HCEC 1CT (cell line): ENCODE results near the gene SAMD14.
A peak's percentile ranks its signal among the peaks of the same experiment; 100 is the strongest.

Source experiments
- DNase-seq: peaks from one replicate; pipeline ENCODE4 v3.0.0-alpha.2; 2017

Gene SAMD14

DNA sequence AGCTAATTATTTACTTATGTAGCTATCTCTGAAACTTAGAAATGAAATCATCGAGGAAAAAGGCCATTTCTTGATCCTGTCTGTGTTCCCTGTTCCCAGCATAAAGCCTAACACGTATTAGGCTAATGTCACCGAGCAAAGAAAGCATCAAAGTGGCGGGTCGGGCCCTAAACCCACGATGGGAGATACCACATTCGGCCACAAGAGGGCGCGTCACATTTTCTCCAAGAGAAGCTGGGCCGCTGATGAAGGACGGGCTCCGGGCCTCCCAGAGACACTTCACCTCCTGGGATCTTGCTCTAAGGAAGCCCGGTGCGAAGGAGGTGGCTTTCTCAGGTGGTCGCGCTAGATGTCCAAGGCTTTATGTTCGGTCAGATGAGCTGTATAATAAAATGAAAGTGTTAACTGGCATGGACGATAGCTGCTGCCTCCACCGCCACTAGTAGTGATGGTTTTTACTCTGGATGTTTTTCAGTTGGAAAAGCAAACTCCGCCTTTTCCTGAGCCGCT, 35.7 kb downstream of the SAMD14 start:
- DNase-seq = peak; percentile 65

DNA sequence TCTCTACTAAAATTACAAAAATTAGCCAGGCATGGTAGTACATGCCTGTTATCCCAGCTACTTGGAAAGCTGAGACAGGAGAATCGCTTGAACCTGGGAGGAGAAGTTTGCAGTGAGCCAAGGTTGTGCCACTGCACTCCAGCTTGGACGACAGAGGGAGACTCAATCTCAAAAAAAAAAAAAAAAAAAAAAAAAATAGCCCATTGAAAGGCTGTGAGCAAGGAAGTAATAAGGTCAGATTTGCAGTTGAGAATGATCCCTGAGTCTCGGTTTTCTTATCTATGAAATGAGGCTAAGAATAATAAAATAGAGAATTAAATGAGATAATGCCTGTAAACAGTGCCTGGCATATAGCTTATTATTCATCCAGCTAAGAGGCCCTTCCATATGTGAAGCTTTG, 36.2 kb downstream of the SAMD14 start:
- DNase-seq = no peak

DNA sequence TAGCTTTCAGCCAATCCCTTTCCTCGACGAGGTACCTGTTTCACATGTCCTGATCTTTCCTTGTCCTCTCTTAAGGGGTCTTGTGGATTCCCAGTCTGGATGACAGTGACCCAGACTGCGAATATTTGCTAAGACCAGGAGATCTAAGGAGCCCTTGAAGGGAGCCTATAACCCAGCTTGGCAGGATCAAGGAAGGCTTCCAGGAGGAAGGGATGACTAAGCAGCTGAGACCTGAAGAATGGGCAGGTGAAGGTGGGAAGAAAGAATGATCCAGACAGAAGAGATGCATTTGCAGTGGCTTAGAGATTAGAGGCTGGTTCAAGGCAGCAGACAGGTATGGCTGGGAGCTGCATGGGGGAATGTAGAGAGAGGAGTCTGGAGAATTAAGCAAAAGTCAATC, 36.7 kb downstream of the SAMD14 start:
- DNase-seq = no peak

DNA sequence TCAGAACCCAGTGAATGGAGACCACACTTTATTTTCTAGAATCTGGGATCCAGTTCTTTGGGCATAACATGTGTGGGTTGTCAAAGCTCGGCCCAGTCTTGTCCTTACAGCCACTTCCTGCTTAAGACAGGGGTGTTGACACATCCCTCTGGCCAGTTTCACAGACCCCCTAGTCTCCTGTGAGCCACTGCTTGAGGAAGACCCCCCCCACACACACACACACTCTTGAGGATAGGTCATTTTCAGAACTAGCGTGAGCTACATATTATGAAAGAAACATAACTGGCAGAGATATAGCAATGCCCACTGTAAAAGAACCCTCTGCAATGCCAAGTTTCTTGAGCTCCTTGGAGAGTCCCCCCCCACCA, 38.1 kb downstream of the SAMD14 start:
- no peak for DNase-seq

DNA sequence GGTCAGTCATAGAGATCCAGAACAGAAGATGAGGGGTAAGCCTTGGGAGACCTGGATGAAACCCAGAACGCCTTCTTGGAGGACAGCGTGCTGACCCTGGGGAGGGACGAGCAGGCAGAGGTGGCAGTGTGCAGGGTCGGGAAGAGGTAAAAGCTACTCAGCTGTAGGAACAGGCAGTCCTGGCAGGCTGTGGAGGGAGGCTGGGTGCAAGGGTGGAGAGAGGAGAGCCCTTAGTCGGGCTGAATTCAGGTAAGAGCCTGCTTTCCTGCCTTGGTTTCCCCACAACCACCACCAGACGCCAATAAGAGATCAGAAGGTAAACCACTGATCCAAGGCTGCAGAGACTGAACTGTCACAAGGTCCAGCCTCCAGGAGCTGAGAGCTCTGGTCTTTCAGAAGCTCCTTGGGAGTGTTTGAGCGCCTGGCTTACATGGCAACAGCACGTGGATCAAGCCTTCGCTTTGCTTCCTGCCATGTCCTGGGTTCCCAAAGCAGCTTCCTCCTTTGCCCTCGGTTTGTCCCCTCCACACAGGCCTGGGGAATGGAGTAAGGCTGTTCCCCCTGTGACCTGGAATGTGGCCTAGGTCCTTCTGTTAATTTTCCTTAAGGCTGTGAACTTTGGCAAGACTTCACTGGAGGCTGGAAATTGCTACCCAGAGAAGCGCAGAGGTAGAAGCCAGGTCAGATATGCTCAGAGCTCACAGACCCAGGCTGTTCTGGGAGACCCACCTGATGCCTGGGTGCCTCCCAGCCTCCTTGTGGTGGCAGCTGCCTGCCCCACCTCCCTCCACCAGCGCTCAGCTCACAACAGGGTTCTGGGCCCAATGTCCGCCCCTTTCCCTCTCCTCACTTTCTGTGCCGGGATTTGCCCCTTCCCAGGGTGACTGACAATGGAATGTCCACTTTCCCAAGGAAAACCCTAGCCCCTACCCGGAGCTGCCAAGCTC, 38.7 kb downstream of the SAMD14 start:
- DNase-seq = no peak

DNA sequence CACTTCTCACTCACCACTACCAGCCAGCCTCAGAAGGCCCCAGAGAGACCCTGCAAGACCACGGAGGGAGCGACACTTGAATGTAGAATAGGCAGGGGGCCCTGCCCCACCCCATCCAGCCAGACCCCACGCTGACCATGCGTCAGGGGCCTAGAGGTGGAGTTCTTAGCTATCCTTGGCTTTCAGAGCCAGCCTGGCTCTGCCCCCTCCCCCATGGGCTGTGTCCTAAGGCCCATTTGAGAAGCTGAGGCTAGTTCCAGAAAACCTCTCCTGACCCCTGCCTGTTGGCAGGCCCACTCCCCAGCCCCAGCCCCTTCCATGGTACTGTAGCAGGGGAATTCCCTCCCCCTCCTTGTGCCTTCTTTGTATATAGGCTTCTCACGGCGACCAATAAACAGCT, 39.9 kb downstream of the SAMD14 start:
- DNase-seq = no peak

DNA sequence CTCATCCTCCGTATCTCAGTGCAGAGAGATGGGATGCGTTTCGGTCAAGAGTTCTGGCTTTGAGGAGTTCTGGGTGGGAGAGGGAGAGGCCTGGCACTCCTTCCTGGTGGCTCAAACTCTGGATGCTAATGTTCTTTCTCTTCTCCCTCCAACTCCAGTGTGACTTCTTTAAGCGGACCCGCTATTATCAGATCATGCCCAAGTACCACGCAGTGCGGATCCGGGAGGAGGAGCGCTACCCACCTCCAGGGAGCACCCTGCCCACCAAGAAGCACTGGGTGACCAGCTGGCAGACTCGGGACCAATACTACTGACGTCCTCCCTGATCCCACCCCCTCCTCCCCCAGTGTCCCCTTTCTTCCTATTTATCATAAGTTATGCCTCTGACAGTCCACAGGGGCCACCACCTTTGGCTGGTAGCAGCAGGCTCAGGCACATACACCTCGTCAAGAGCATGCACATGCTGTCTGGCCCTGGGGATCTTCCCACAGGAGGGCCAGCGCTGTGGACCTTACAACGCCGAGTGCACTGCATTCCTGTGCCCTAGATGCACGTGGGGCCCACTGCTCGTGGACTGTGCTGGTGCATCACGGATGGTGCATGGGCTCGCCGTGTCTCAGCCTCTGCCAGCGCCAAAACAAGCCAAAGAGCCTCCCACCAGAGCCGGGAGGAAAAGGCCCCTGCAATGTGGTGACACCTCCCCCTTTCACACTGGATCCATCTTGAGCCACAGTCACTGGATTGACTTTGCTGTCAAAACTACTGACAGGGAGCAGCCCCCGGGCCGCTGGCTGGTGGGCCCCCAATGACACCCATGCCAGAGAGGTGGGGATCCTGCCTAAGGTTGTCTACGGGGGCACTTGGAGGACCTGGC, 40.8 kb downstream of the SAMD14 start:
- no peak for DNase-seq

DNA sequence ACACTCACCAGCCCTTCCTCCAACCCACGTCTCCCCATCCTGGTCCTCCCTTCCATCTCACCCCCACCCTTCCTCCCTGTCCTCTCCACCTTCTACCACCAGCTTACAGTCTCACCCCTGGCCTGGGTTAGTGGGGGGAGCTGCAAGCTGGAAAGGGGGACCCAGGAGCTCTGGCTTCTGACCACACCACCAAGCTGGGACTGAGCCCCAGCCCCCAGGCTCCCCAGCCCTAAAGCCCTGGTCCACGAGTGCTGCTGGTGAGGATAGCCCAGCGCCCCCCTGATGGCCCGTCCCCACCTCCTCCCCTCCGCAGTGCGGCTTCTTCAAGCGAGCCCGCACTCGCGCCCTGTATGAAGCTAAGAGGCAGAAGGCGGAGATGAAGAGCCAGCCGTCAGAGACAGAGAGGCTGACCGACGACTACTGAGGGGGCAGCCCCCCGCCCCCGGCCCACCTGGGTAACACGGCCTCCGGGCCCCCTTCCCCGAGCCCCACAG, 42.0 kb downstream of the SAMD14 start:
- no peak for DNase-seq

DNA sequence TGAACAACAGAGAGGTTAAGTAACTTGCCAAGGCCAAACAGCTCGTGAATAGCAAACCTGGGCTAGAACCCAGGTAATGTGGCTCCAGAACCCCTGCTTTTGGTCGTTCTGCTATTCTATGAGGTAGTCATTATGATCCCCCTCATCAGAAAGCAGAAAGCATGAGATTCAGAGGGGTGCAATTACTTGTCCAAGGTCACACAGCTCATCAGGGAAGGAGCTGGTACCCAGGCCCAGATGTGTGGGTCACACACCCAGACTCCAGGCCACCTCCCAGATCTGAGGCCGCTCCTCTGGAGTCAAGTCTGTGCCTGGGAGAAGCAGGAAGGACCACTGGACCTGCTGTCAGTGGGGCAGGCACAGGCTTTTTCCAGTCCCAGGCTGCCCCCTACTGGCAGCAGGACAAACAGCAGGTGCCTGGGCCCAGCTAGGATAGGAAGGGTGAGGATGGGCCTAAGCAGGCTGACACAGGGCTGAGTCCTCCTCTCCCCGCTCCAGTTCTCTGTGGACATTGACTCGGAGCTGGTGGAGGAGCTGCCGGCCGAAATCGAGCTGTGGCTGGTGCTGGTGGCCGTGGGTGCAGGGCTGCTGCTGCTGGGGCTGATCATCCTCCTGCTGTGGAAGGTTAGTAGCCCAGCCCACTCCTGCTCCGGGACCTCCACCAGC, 42.6 kb downstream of the SAMD14 start:
- DNase-seq = peak; percentile 69

DNA sequence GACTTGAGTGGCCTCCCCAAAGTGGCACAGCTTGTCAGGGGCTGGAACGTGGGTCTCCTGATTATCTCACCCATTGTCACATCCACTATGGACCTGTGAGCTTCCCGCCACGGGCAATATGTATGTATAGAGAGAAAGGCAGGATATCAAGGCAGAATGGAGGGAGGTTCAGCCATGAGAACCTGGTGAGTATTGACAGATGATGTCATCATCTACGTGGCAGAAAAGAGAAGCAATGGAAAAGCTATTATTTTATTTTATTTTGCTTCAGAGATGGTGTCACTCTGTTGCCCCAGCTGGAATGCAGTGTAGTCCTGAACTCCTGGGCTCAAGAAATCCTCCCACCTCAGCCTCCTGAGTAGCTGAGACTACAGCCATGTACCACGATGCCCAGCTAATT, 48.2 kb downstream of the SAMD14 start:
- DNase-seq = no peak

DNA sequence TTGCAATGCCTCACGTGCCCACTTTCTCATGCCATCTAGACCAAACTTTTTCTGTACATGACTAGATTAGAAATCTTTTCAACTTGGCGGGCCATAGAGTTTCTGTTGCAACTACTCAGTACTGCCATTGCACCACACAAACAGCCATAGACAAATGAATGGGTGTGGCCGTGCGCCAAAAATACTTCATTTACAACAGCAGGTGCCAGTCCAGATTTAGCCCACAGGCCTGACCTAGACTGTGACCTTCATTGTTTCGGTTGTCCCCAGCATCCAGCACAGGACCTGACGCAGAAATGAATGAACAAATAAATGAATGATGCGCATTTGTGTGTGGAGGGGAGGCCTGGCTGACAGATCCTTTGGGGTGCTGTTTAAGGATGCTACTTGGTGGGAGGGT, 49.1 kb downstream of the SAMD14 start:
- no peak for DNase-seq

DNA sequence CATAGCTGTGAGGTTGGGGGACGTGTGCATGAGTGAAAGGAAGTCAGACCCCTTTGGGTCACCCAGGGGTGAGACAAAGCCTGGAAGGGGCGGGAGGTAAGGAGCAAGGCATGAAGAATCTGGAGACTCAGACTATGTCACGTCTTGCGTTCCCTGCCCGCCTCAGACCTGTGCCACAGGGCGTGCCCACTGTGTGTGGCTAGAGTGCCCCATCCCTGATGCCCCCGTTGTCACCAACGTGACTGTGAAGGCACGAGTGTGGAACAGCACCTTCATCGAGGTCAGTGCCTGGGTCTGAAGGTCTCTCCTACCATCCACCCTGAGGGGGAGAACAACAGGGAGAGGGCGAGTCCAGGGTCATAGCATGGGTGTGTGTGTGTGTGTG, 49.9 kb downstream of the SAMD14 start:
- no peak for DNase-seq

DNA sequence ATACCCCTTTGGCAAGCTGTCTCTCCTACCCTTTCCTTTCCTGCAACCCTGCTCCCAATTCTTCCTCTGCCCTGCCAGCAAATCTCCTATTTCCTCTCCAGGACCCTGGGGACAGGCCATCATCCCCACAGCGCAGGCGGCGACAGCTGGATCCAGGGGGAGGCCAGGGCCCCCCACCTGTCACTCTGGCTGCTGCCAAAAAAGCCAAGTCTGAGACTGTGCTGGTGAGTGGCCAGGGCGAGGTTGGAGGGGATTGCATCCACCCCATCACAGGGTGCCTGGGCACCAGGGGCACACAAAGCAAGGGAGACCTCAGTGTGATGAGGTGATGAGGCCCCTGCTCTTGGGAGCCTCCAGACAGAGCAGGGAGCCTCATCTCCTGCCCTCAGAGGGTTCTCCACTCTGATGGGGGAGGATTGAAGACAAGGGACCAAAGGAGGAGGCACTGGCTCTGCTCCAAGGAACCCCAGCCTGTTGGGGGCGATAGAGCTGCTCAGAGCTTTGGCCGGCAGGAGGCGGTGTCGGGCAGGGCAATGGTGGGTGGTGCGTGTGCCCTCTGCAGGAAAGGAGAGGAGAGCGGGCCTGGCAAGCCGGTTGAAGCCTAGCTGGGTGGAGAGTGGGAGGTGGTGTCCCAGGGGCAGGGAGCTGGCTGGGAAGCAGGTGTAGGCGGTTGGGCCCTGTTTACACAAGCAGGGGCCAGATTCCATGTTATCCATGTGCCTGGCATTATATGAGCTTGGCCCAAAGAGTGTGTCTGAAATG, 50.4 kb downstream of the SAMD14 start:
- DNase-seq = no peak

DNA sequence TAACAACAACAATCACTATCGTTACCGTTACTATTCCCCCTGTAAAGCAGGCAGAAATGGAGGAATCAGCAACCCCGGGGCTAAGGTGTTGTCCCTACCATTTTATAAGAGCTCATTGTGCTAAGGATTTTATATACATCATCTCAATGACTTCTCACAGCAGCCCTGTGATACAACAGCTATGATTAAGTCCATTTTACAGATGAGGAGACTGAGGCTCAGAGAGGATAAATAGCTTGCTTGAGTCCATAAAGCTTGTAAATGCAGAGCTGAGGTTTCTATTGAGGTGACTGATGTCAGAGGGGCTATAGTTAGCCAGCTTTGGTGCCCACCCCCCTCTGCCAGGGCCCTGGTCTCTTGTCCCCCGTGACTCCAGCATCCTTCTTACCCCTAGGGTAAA, 51.5 kb downstream of the SAMD14 start:
- no peak for DNase-seq

DNA sequence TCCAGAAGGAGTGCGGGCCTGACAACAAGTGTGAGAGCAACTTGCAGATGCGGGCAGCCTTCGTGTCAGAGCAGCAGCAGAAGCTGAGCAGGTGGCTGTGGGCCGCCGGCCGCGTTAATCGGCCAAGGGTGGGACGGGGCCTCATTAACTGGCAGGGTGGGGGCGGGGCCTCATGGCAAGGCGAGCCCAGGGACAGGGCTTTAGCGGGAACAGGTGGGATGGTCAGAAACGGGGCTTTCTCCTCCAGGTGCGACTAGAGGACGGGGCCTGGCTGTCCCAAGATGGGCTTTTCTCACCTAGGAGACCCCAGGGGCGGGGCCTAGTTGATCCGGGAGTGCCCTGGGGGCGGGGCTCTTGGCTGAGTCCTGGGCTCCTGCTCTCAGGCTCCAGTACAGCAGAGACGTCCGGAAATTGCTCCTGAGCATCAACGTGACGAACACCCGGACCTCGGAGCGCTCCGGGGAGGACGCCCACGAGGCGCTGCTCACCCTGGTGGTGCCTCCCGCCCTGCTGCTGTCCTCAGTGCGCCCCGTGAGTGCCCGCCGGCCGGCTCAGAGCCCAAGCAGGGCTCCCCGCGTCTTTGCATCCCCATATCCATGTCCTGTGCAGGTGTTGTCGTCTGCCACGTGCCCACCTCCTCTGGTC, 53.2 kb downstream of the SAMD14 start:
- no peak for DNase-seq

DNA sequence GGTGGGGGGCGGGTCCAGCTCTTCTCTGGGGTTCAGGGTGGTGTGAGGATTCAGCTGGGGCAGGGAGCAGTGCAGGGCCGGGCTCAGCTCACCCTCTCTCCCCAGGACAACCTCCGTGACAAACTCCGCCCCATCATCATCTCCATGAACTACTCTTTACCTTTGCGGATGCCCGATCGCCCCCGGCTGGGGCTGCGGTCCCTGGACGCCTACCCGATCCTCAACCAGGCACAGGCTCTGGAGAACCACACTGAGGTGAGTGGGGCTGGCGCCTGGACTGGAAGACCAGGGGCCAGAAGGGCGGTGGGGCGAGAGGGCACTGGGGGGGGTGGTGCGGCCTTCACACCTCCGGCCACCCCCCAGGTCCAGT, 53.8 kb downstream of the SAMD14 start:
- DNase-seq = no peak

DNA sequence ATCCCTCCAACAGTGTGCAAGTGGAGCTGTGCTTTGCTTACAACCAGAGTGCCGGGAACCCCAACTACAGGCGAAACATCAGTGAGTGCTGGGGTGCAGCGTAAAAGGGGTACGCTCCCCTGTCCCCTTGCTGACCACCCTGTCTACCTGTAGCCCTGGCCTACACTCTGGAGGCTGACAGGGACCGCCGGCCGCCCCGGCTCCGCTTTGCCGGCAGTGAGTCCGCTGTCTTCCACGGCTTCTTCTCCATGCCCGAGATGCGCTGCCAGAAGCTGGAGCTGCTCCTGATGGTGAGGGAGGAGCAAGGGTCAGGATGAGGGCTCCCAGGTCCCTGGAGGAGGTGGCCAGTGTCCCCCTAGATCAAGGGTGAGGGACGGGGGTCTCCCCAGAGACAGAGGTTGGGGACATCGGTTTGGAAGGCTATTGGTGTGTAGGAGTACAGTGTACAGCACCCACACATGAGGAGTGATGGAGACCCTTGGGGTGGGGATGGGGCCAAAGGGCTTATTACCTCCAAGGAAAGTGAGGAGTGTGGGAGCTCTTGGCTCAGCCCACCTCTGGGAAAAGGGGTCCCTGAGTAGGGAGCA, 54.4 kb downstream of the SAMD14 start:
- no peak for DNase-seq

DNA sequence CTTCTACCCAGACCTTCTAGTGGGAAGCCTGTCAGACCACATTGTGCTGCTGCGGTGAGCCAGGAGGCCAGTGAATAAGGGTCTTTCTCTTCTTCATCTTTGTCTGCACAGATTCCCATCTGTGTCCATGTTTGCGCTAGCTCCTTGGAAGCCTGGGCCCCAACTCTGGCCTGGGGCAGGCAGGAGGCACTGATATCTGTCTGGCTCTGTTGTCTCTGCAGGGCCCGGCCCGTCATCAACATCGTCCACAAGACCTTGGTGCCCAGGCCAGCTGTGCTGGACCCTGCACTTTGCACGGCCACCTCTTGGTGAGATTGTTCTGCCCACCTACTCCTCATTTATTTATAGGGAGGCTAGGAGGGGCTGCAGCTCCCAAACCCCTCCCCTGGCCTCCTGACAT, 55.7 kb downstream of the SAMD14 start:
- DNase-seq = no peak

DNA sequence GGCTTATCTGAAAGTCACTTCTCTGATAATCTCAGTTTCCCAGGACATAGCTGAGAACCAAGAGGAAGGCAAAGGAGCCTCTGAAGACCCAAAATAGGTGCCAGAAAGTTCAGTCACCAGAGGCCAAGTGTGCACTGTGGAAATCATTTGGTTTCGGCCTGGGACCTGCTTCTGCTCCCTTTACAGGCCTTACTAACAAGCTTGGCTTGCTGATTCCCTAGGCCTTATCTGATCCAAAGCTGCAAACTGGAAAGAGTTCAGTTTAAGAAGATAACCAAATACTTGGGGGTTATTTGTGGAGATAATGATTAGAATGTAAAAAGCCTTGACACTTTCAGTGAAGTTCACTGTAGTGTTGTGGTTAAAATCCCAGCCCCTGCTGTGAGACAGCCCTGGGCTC, 57.0 kb downstream of the SAMD14 start:
- no peak for DNase-seq

DNA sequence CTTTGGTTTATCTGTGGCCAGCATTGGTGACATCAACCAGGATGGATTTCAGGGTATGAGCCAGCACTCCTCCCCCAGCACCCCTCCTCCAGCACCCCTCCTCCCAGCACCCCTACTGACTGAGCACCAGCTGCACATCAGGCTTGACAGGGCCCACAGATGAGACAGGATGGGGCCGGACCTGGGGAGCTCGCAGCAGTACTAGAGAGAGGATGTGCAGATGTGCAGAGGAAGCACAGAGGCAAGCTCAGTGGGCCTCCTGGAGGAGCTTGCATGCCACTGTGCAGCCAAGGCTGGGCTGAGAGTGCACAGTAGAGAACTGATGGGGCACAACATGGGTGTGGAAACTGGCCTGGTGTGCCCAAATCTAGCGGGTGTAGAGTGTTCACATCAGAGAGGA, 57.8 kb downstream of the SAMD14 start:
- peak; percentile 41 for DNase-seq

DNA sequence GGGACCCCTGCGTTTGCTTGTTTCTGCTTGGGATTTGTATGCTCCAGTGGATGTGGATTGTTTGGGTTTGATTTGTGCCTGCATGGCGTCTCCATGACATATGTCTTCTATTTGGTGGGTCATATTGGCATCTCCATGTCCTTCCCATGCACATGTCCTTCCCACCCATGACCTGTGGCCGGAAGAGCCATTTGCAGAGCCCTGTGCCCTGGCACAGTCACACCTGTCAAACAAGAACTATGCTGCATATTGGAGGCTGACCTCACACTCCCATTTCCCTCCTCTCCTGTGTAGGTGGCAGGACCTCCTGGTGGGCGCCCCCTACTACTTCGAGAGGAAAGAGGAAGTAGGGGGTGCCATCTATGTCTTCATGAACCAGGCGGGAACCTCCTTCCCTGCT, 58.3 kb downstream of the SAMD14 start:
- DNase-seq = no peak
